ENCODE measurements around the gene MACROD2.

DNA sequence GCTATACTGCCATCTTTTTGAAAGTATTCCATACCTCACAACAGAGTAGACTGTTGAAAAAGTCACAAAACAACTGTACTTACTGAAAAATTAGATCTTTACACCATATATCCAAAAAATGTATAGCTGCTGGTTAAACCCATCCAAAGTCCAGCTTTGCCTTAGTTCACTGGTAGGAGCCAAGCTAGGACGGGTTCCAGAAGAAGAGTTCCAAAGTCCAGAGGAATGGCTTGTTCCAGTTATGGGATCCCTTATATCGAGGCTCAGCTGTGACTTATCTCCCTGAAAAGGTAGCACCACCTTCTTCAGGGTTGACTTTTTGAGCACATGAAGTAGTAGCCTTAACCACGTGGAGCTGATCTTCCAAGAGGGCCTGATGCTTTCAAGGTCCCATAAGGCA is 578.4 kb downstream of the MACROD2 start:
- TF ChIP-seq, protein P1, sequence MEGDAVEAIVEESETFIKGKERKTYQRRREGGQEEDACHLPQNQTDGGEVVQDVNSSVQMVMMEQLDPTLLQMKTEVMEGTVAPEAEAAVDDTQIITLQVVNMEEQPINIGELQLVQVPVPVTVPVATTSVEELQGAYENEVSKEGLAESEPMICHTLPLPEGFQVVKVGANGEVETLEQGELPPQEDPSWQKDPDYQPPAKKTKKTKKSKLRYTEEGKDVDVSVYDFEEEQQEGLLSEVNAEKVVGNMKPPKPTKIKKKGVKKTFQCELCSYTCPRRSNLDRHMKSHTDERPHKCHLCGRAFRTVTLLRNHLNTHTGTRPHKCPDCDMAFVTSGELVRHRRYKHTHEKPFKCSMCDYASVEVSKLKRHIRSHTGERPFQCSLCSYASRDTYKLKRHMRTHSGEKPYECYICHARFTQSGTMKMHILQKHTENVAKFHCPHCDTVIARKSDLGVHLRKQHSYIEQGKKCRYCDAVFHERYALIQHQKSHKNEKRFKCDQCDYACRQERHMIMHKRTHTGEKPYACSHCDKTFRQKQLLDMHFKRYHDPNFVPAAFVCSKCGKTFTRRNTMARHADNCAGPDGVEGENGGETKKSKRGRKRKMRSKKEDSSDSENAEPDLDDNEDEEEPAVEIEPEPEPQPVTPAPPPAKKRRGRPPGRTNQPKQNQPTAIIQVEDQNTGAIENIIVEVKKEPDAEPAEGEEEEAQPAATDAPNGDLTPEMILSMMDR (IDR thresholded peaks at IDR 0.05) = no peak
- TF ChIP-seq POLR2A (IDR thresholded peaks at IDR 0.05) = no peak
